ENCODE results near the gene C2CD3. TPM values are rescaled to one million over a fixed set of nuclear protein-coding genes. Genes with fewer than 3 reads are reported as not detected.

C2CD3 gene
- total and polyA plus RNA-seq, 2 of the 4 experiments (the other 2 are of a cell fraction): 11.1 to 19.2 TPM

- no peak for TF ChIP-seq RCOR1 (IDR thresholded peaks at IDR 0.05; ENCODE audit: insufficient replicate concordance, low read length)
- TF ChIP-seq CHD1 (IDR thresholded peaks at IDR 0.05; ENCODE audit: low read depth, low read length): no peak
Measured at GRCh38 chr11:74147199-74147929, 23.4 kb downstream of the C2CD3 start (continued).

- Histone ChIP-seq H3K9me1 (ENCODE audit: insufficient read depth, low read length) (peaks cover 11% of the 10 kb centered on the region; the same call in 1 of the 2 replicates), H3K9me3 (ENCODE audit: control insufficient read depth, insufficient read depth, low read length) (no peaks in the 10 kb centered on the region; the same call in 1 of the 2 replicates), H3K4me2 (ENCODE audit: low read depth, low read length) (no peak overlapping the region), H2BK15ac (ENCODE audit: low read depth, low read length) (no peak overlapping the region), H4K5ac (ENCODE audit: low read depth, low read length) (no peak overlapping the region), H3K56ac (ENCODE audit: extremely low read depth, insufficient read depth, low read length) (no peak overlapping the region), H3K4me1 (ENCODE audit: control insufficient read depth, insufficient read depth, low read length) (peaks cover 9% of the 10 kb centered on the region), H4K8ac (ENCODE audit: low read depth in 2 of 2, low read length in 2 of 2) (no peak overlapping the region), H2AK5ac (ENCODE audit: low read depth, low read length) (no peak overlapping the region), H2BK120ac (ENCODE audit: low read depth, low read length) (no peak overlapping the region), H2AK9ac (replicated peaks; ENCODE audit: low read depth, low read length, poor library complexity) (no peak overlapping the region), H3K9ac (ENCODE audit: low read depth, low read length) (no peak overlapping the region), H3K4ac (ENCODE audit: low read depth, low read length) (no peak overlapping the region), H3K27me3 (ENCODE audit: control insufficient read depth, insufficient read depth, low read length) (no peaks in the 10 kb centered on the region), H2BK20ac (ENCODE audit: low read depth, low read length) (no peak overlapping the region; the same call in 1 of the 2 replicates), H3K4me3 (ENCODE audit: insufficient read depth, low read depth, low read length) (no peak overlapping the region), H3K79me1 (ENCODE audit: low read depth in 1 of 2, low read length in 2 of 2) (peaks cover 14 to 30% of the 10 kb centered on the region in 2 experiments; a peak in 3 of 4 replicates), H3K14ac (replicated peaks; ENCODE audit: low read depth, low read length) (no peak overlapping the region), H3K23ac (ENCODE audit: low read depth, low read length) (no peak overlapping the region), H2AFZ (replicated peaks; ENCODE audit: low read length, poor library complexity) (no peak overlapping the region), H4K91ac (ENCODE audit: insufficient read depth, low read depth, low read length) (peak overlapping the region; percentile 16; the same call in 1 of the 2 replicates), H4K20me1 (ENCODE audit: insufficient read depth, low read length) (no peaks in the 10 kb centered on the region), H3K36me3 (ENCODE audit: control insufficient read depth, insufficient read depth, low read length) (no peaks in the 10 kb centered on the region; the same call in 1 of the 2 replicates), H2BK5ac (ENCODE audit: low read depth, low read length, poor library complexity, severe bottlenecking) (no peak overlapping the region), H3K27ac (ENCODE audit: insufficient read depth, low read length) (no peak overlapping the region), H3K18ac (ENCODE audit: low read depth, low read length) (no peak overlapping the region)
- BruUV-seq (replicated peaks): no TSS peak
- CTCF ChIA-PET: interaction anchor here (0.8 to 1.2 kb wide), 2 partner anchors 9 to 10 kb away, joined by 3 read pairs; no protein-coding TSS in a partner anchor
- WGBS, 2 experiments (ENCODE audit: extremely low coverage in 2 of 2, insufficient read length in 1 of 2): no CpG with 5 or more reads among the region's 4 CpGs
- dilution Hi-C loops (cut with HindIII; ENCODE audit: low sequenced_read_pairs, unreplicated experiment): no loop called here
- in situ Hi-C loops (cut with MboI; ENCODE audit: low sequenced_read_pairs): no loop called here
- DNase-seq (no peak), ATAC-seq (ENCODE audit: low read depth) (no peak)
- intact Hi-C loops (cut with micrococcal nuclease): no loop called here
- POLR2A ChIA-PET (ENCODE audit: unreplicated experiment): no interaction called here
- TF ChIP-seq USF2 (IDR thresholded peaks at IDR 0.05; ENCODE audit: low read depth, low read length) (no peak), POLR2A (IDR thresholded peaks at IDR 0.05; ENCODE audit: low read depth, low read length) (no peak), ELK1 (IDR thresholded peaks at IDR 0.05; ENCODE audit: borderline replicate concordance, low read depth, low read length) (no peak), BHLHE40 (IDR thresholded peaks at IDR 0.05; ENCODE audit: low read depth, low read length) (no peak), MAZ (IDR thresholded peaks at IDR 0.05; ENCODE audit: borderline replicate concordance, low read depth, low read length) (no peak), CTCF (conservative IDR thresholded peaks at IDR 0.05; ENCODE audit: low read depth, low read length) (no peak), RAD21 (IDR thresholded peaks at IDR 0.05; ENCODE audit: low read length) (no peak), SMC3 (IDR thresholded peaks at IDR 0.05; ENCODE audit: low read depth, low read length) (no peak), MXI1 (IDR thresholded peaks at IDR 0.05; ENCODE audit: borderline replicate concordance, low read depth, low read length) (no peak), NFE2L2 (IDR thresholded peaks at IDR 0.05; ENCODE audit: low read depth, low read length) (no peak), RFX5 (IDR thresholded peaks at IDR 0.05; ENCODE audit: low read depth, low read length) (no peak)
Measured at GRCh38 chr11:74144592-74144991, 26.2 kb downstream of the C2CD3 start.
